Gastrocnemius medialis (tissue), 4 donors: ENCODE results near the gene ATXN1. TPM values are rescaled to one million over a fixed set of nuclear protein-coding genes. Genes with fewer than 3 reads are reported as not detected.

Experiments used
- ATAC-seq, 2 donors: fragments of 150-250 bp; one replicate each; pipeline ENCODE4 v1.9.1; 2016
- DNase-seq, 2 donors: peaks; one replicate each; pipeline ENCODE4 v3.0.0-alpha.2; 2019
- H3K27ac ChIP-seq, 4 donors: fragments of 200-600 bp; sonication (generic); 1 replicate in 1 of 4; 2 replicates in 3 of 4; pipeline ENCODE4 v1.5.1; 2016 to 2018; ENCODE audit warnings: mild to moderate bottlenecking in 2 of 4, moderate library complexity in 1 of 4
- H3K27me3 ChIP-seq, 3 donors: fragments of 200-600 bp; sonication (generic) in 2 of 3; 1 replicate in 1 of 3; 2 replicates in 2 of 3; pipeline versions ENCODE4 v1.5.1 to v1.6.0; 2016 to 2019; ENCODE audit warnings: mild to moderate bottlenecking in 1 of 3, moderate library complexity in 1 of 3
- H3K36me3 ChIP-seq, 2 donors: fragments of 200-600 bp; sonication (generic) in 1 of 2; one replicate each; pipeline ENCODE4 v1.5.1; 2017 to 2018
- H3K4me1 ChIP-seq, 2 donors: fragments of 200-600 bp; sonication (generic) in 1 of 2; one replicate each; pipeline ENCODE4 v1.5.1; 2016 to 2017; ENCODE audit warnings: mild to moderate bottlenecking in 2 of 2
- H3K4me3 ChIP-seq, 4 donors: fragments of 200-600 bp; sonication (generic) in 3 of 4; 1 replicate in 1 of 4; 2 replicates in 3 of 4; pipeline ENCODE4 v1.5.1; 2016 to 2019; ENCODE audit warnings: mild to moderate bottlenecking in 2 of 4
- H3K9me3 ChIP-seq, 3 donors: fragments of 200-600 bp; sonication (generic) in 2 of 3; 1 replicate in 1 of 3; 2 replicates in 2 of 3; pipeline ENCODE4 v1.5.1; 2016 to 2019
- POLR2A ChIP-seq, 2 donors: fragments of 450-650 bp; IDR thresholded peaks; one replicate each; pipeline ENCODE4 v1.6.1; 2017; ENCODE audit warnings: antibody characterized with exemption in 2 of 2, mild to moderate bottlenecking in 2 of 2, moderate library complexity in 2 of 2
- in situ Hi-C, 4 donors: fragments of 200-750 bp; cut with MboI; loops; one replicate each; pipeline versions ENCODE4 v1.15.0 to v1.8.0; 2017; ENCODE audit warnings: low sequenced_read_pairs in 4 of 4
- intact Hi-C: fragments of 100-400 bp; cut with DNase I; formaldehyde crosslinking; loops from one replicate; pipeline ENCODE4 v1.15.1; 2023; ENCODE audit warnings: low total_unique reads
- total RNA-seq, 4 donors: library from RNA; depleted of rRNA; stranded (reverse); fragments of >200 nt; gene quantifications; one replicate each; pipeline versions ENCODE4 v1.1.0 to v1.2.3, GENCODE V29; 2016
- TF ChIP-seq, protein P1 (sequence below), 5 experiments: fragments of 450-650 bp in 3 of 5; fragments of 200-600 bp in 2 of 5; sonication (generic) in 2 of 5; IDR thresholded peaks in 4 of 5; conservative IDR thresholded peaks in 1 of 5; 1 replicate in 4 of 5; 2 replicates in 1 of 5; pipeline ENCODE4 v1.5.1; 2016 to 2019; ENCODE audit warnings: antibody characterized with exemption in 5 of 5, mild to moderate bottlenecking in 3 of 5, moderate library complexity in 3 of 5

ATXN1 gene
- total RNA-seq, 4 donors from 2014 or later = 21.8 to 42.9 (median 33.1) TPM

DNA sequence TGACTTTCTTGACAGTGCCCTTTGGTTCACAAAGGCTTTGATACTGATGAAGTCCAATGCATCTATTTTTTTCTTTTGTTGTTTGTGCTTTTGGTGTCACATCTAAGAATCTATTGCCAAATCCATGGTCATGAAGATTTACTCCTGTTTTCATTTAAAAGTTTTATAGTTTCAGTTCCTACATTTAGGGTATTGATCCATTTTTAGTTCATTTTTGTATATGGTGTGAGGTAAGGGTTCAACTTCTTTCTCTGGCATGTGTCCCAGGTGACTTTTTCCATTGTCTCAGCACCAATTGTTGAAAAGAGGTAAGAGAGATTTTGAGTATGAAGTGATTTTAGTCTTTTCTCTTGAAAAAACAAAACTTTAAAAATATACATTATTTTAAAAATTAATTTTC, 262.3 kb downstream of the ATXN1 start:
- ATAC-seq (no peak), DNase-seq (no peak)
- intact Hi-C loops = no loop called here
- Histone ChIP-seq H3K4me3 (no peak overlapping the region), H3K27me3 (no peaks in the 10 kb centered on the region), H3K27ac (no peak overlapping the region), H3K4me1 (peaks cover 4% of the 10 kb centered on the region in 2 donors), H3K36me3 (no peaks in the 10 kb centered on the region), H3K9me3 (no peaks in the 10 kb centered on the region)
- in situ Hi-C loops = no loop called here
- no peak for TF ChIP-seq POLR2A (IDR thresholded peaks at IDR 0.05)
- TF ChIP-seq, protein P1, sequence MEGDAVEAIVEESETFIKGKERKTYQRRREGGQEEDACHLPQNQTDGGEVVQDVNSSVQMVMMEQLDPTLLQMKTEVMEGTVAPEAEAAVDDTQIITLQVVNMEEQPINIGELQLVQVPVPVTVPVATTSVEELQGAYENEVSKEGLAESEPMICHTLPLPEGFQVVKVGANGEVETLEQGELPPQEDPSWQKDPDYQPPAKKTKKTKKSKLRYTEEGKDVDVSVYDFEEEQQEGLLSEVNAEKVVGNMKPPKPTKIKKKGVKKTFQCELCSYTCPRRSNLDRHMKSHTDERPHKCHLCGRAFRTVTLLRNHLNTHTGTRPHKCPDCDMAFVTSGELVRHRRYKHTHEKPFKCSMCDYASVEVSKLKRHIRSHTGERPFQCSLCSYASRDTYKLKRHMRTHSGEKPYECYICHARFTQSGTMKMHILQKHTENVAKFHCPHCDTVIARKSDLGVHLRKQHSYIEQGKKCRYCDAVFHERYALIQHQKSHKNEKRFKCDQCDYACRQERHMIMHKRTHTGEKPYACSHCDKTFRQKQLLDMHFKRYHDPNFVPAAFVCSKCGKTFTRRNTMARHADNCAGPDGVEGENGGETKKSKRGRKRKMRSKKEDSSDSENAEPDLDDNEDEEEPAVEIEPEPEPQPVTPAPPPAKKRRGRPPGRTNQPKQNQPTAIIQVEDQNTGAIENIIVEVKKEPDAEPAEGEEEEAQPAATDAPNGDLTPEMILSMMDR (IDR thresholded peaks at IDR 0.05 in 4 of 5, conservative IDR thresholded peaks at IDR 0.05 in 1 of 5) = no peak

DNA sequence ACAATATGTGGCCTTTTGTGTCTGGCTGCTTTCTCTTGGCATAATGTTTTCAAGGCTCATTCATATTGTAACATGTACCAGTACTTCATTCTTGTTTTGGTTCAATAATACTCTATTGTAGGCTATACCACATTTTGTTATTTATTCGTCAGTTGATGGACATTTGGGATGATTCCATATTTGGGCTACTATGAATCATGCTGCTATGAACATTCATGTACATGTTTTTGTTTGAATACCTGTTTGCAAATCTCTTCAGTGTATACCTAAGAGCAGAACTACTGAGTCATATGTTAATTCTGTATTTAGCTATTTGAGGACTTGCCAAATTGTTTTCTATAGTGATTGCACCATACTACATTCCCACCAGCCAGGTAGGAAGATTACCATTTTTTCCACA, 263.0 kb downstream of the ATXN1 start:
- in situ Hi-C loops = no loop called here
- ATAC-seq = no peak

DNA sequence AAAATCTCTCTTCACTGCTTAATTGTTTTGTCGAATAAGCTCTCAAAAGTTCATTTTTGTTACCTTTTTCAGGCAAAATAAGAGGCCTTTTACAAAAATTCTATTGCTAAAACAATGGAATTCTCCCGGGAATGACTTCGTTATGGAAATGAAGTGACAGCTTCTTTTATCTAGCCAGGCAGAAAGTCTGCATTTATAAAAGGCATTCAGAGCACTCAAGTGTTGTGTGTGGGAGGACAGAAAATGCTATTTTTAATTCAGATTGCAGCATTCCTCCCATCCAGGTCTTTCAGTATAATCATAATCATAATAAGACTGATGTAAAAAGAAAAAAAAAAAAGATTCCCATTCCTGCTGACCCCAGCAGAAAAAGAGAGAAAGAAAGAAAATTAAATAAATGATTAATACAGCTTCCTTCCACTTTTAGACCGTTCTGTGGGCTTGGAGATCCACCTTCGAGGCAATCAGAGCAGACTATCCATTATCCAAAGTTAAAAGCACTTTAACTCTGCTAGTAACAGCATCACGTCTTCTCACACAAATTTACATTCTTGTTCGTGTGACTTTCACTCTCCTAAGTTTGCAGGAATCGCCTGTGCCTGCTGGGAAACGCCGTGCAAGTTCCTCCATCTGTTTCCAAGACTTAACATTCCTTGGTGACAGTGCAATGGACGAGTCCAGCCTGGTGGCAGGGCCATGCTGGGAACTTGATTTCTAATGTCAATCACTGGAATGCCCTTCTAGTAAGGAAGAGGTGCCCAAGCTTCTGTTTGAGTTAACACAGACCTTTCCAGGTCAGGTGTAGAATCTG, 264.1 kb downstream of the ATXN1 start:
- no peak overlapping the region for H3K4me3 ChIP-seq
- H3K27me3 ChIP-seq = no peaks in the 10 kb centered on the region
- H3K27ac ChIP-seq = no peak overlapping the region
- no peak for ATAC-seq
- H3K4me1 ChIP-seq = peaks cover 4% of the 10 kb centered on the region in 2 donors
- no peaks in the 10 kb centered on the region for H3K36me3 ChIP-seq
- intact Hi-C loops (no loop called here), in situ Hi-C loops (no loop called here)
- TF ChIP-seq, protein P1 (IDR thresholded peaks at IDR 0.05 in 4 of 5, conservative IDR thresholded peaks at IDR 0.05 in 1 of 5) = no peak
- TF ChIP-seq POLR2A (IDR thresholded peaks at IDR 0.05) = no peak
- no peak for DNase-seq
- no peaks in the 10 kb centered on the region for H3K9me3 ChIP-seq

More for the DNA sequence above, 263.0 kb downstream of the ATXN1 start:
- intact Hi-C loops = no loop called here
- H3K27ac ChIP-seq = no peak overlapping the region
- H3K27me3 ChIP-seq = no peaks in the 10 kb centered on the region
- no peaks in the 10 kb centered on the region for H3K9me3 ChIP-seq
- H3K36me3 ChIP-seq = no peaks in the 10 kb centered on the region
- no peak for TF ChIP-seq POLR2A (IDR thresholded peaks at IDR 0.05)
- TF ChIP-seq, protein P1 (IDR thresholded peaks at IDR 0.05 in 4 of 5, conservative IDR thresholded peaks at IDR 0.05 in 1 of 5) = no peak
- peaks cover 4% of the 10 kb centered on the region in 2 donors for H3K4me1 ChIP-seq
- H3K4me3 ChIP-seq = no peak overlapping the region
- no peak for DNase-seq

DNA sequence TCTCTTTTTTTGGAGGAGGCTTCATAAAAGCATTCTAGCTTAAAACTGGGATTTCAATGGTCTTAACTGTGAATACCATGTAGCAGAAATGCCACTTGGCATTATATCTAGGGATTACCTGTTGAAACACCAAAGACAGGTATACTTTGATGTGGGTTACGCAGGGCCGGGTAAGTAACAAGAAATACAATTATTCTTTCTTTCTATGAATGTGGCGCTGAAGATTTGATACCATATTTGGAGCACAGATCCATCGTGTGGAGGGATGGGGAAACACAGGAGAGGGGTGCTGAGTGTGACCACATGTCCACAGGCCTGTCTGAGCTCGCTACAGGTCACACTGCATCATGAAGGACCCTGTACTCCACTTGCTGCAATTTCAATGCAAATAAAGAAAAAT, 265.1 kb downstream of the ATXN1 start:
- DNase-seq (no peak), ATAC-seq (no peak)
- in situ Hi-C loops (no loop called here), intact Hi-C loops (no loop called here)
- Histone ChIP-seq H3K27ac (no peak overlapping the region), H3K4me1 (peaks cover 4% of the 10 kb centered on the region in 2 donors), H3K4me3 (no peak overlapping the region), H3K9me3 (no peaks in the 10 kb centered on the region), H3K27me3 (no peaks in the 10 kb centered on the region), H3K36me3 (no peaks in the 10 kb centered on the region)
- TF ChIP-seq, protein P1 (IDR thresholded peaks at IDR 0.05 in 4 of 5, conservative IDR thresholded peaks at IDR 0.05 in 1 of 5) = no peak
- TF ChIP-seq POLR2A (IDR thresholded peaks at IDR 0.05) = no peak
